C4-2B (cell line): Measurements from ENCODE around the gene MYH11.

ENCODE experiments used
- ZFX ChIP-seq: fragments of 450-650 bp; IDR thresholded peaks from 2 replicates; pipeline ENCODE4 v1.6.1; 2017
- TF ChIP-seq, protein P1 (sequence below): fragments of 450-650 bp; conservative IDR thresholded peaks from 2 replicates; pipeline ENCODE4 v1.5.1; 2017; ENCODE audit warnings: mild to moderate bottlenecking

DNA sequence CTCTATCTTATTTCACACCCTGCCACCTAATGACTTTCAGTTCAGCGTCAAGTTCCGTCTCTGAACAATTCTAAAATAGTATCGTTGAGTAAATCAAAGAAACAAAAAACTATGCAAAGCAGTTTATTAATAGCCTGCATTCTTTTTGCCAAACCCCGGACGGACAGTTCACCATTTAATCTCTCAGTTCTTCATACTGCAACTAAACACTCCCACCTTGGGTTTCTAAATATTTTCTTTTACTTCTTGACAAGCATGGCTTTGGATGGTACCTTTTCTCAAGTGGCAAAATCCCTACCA is 1.2 kb downstream of the MYH11 start:
- TF ChIP-seq, protein P1, sequence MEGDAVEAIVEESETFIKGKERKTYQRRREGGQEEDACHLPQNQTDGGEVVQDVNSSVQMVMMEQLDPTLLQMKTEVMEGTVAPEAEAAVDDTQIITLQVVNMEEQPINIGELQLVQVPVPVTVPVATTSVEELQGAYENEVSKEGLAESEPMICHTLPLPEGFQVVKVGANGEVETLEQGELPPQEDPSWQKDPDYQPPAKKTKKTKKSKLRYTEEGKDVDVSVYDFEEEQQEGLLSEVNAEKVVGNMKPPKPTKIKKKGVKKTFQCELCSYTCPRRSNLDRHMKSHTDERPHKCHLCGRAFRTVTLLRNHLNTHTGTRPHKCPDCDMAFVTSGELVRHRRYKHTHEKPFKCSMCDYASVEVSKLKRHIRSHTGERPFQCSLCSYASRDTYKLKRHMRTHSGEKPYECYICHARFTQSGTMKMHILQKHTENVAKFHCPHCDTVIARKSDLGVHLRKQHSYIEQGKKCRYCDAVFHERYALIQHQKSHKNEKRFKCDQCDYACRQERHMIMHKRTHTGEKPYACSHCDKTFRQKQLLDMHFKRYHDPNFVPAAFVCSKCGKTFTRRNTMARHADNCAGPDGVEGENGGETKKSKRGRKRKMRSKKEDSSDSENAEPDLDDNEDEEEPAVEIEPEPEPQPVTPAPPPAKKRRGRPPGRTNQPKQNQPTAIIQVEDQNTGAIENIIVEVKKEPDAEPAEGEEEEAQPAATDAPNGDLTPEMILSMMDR, result no peak
- no peak for TF ChIP-seq ZFX
